Uterus (tissue), 4 donors: ENCODE results near the gene ZNF518B. TPM values are rescaled to one million over a fixed set of nuclear protein-coding genes. Genes with fewer than 3 reads are reported as not detected.

Experiments used
- DNase-seq, 2 donors: peaks; one replicate each; pipeline ENCODE4 v3.0.0-alpha.2; 2019 to 2020
- H3K27ac ChIP-seq, 2 donors: fragments of 200-600 bp; sonication (generic); 1 replicate in 1 of 2; 2 replicates in 1 of 2; pipeline ENCODE4 v1.5.1; 2016 to 2018
- H3K27me3 ChIP-seq, 2 donors: fragments of 200-600 bp; sonication (generic); one replicate each; pipeline ENCODE4 v1.5.1; 2018 to 2019; ENCODE audit warnings: control low read depth in 1 of 2
- H3K36me3 ChIP-seq, 2 donors: fragments of 200-600 bp; sonication (generic); one replicate each; pipeline ENCODE4 v1.5.1; 2019; ENCODE audit warnings: control low read depth in 1 of 2
- H3K4me1 ChIP-seq, 2 donors: fragments of 200-600 bp; sonication (generic); one replicate each; pipeline ENCODE4 v1.5.1; 2018 to 2019; ENCODE audit warnings: control low read depth in 1 of 2
- H3K4me3 ChIP-seq, 2 donors: fragments of 200-600 bp; sonication (generic); 1 replicate in 1 of 2; 2 replicates in 1 of 2; pipeline ENCODE4 v1.5.1; 2018 to 2019; ENCODE audit warnings: mild to moderate bottlenecking in 1 of 2
- H3K9me3 ChIP-seq, 2 donors: fragments of 200-600 bp; sonication (generic); one replicate each; pipeline ENCODE4 v1.5.1; 2019; ENCODE audit warnings: control low read depth in 1 of 2
- POLR2A ChIP-seq, 2 donors: fragments of 450-650 bp; IDR thresholded peaks; one replicate each; pipeline ENCODE4 v1.6.1; 2016; ENCODE audit warnings: antibody characterized with exemption in 2 of 2, mild to moderate bottlenecking in 1 of 2, moderate library complexity in 1 of 2
- intact Hi-C: fragments of 100-400 bp; cut with DNase I; formaldehyde crosslinking; loops from one replicate; pipeline ENCODE4 v1.15.1; 2023; ENCODE audit warnings: low total_unique reads
- total RNA-seq, 4 donors: library from RNA; depleted of rRNA in 3 of 4; stranded (reverse); fragments of >200 nt in 3 of 4; gene quantifications; one replicate each; pipeline versions ENCODE4 v1.1.0 to v1.2.4, GENCODE V29; 2014 to 2023
- TF ChIP-seq, protein P1 (sequence below), 4 experiments: fragments of 200-600 bp in 2 of 4; fragments of 450-650 bp in 2 of 4; sonication (generic) in 2 of 4; IDR thresholded peaks; one replicate each; pipeline ENCODE4 v1.5.1; 2016 to 2019; ENCODE audit warnings: antibody characterized with exemption in 4 of 4, mild to moderate bottlenecking in 2 of 4, moderate library complexity in 1 of 4
- donor health status: DM: yes; HTN: yes; CAD: no.

Gene ZNF518B, protein sequence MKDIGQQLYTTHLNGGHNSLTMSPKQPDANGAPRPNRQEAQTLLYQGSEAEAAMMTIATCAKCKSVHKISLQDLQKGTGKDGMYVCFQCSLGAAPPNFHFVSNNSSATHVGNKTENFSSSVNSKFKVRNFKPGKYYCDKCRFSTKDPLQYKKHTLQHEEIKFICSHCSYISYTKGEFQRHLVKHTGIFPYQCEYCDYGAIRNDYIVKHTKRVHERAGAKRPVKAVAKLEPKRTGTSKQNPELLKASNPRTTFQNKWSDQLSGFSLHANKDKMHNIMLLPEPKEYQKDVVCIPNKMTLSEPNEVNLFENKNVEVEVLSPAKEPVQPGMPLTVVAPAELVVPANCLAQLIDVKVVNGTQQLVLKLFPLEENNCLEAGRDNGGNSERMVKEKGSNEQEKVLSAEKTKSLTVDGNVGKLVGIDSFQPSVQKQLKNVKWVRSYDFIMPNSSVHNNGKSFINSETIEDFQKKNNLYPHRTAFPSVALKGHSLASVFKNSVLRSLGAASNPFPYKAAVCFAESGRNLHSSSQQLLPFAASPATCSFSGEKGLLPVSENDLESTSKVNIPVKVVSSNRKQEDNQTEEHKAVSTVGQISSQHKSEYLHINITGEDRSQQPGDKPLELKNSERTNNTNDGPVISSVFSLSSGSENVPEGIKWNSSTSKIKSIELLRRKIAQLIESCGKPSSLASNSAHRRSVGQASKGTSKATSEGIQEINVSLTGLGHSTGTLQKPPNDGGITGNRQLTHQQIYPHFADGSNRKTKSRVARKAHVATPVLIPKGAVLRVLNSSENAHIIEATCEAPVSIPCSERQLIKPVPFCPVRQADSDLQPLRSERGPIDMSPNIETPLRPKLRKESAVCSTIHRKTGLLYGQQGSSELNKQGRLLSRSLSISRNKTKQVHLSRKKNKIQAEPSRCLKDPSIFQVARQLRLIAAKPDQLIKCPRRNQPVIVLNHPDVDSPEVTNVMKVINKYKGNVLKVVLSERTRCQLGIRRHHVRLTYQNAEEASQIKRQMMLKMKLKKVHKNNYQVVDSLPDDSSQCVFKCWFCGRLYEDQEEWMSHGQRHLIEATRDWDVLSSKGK
- total RNA-seq: 100 to 1,000 TPM in 1 of 4 donors, 10 to 100 TPM in 3; 13.8 to 105 (median 46.4) TPM

DNA sequence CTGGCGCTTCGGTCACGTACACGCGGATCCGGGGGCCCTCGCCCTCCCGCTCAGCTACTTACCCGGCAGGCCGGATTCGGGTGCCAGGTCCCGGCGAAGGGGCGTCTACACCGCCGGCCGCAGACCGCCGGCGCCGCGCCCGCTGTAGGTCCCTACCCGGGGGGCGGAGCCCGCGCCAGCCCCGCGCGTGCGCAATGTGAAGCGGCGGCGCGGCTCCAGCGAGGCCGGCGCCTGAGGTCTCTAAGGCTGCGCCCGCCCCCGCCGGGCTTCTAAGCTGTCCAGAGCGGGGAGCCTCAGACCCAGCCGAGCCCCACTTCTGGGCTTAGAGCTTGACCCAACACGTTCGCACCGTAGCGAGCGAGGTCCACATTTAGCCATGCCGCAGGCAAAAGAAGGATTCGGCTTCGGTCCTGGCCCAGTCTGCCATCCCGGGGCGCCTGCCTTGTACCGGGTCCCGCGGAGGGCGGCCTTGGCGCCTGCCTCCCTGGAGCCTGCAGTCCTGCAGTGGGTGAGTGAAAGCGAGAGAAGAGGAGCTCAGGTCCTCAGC lies at the start of gene ZNF518B:
Gene ZNF518B, minus strand, starts transcription at position 172 of the 547 bp plus-strand sequence. CDS start 11,098 bp downstream, outside the sequence.
- Histone ChIP-seq H3K27me3 (peaks cover 0 to 16% of the 10 kb centered on the region in 2 donors), H3K9me3 (no peaks in the 10 kb centered on the region), H3K36me3 (no peaks in the 10 kb centered on the region), H3K4me1 (no peaks in the 10 kb centered on the region), H3K27ac (peak within 1 kb of the TSS; percentile 26 to 44), H3K4me3 (peak within 1 kb of the TSS; percentile 27 to 72)
- intact Hi-C loops: no loop called here
- DNase-seq: peak; percentile 30 to 56
- peak; percentile 13 to 48 for TF ChIP-seq POLR2A (IDR thresholded peaks at IDR 0.05)
- TF ChIP-seq, protein P1, sequence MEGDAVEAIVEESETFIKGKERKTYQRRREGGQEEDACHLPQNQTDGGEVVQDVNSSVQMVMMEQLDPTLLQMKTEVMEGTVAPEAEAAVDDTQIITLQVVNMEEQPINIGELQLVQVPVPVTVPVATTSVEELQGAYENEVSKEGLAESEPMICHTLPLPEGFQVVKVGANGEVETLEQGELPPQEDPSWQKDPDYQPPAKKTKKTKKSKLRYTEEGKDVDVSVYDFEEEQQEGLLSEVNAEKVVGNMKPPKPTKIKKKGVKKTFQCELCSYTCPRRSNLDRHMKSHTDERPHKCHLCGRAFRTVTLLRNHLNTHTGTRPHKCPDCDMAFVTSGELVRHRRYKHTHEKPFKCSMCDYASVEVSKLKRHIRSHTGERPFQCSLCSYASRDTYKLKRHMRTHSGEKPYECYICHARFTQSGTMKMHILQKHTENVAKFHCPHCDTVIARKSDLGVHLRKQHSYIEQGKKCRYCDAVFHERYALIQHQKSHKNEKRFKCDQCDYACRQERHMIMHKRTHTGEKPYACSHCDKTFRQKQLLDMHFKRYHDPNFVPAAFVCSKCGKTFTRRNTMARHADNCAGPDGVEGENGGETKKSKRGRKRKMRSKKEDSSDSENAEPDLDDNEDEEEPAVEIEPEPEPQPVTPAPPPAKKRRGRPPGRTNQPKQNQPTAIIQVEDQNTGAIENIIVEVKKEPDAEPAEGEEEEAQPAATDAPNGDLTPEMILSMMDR (IDR thresholded peaks at IDR 0.05): no peak

DNA sequence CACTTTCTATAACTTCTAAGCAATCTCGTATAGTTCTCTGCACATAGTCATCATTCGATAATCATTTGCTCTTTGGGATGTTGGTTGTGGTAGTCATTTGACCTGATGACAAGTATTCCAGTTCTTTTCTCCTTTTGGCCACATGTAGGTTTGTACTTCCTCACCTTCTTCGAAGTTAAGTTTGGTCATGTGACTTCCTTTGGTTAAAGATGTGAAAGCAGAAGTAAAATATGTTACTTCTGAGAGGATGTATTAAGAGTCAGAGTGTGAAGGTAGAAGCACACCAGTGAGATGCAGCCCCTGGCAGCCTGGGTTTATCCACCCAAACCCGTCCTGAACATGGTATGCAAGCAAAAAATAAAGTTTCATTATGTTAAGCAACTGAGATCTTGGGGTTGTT lies 48.9 kb upstream of the ZNF518B start:
- Histone ChIP-seq H3K4me3 (no peak overlapping the region), H3K27ac (no peak overlapping the region), H3K9me3 (no peaks in the 10 kb centered on the region), H3K27me3 (no peaks in the 10 kb centered on the region), H3K4me1 (no peaks in the 10 kb centered on the region), H3K36me3 (no peaks in the 10 kb centered on the region)
- intact Hi-C loops: no loop called here
- no peak for DNase-seq
- TF ChIP-seq, protein P1 (IDR thresholded peaks at IDR 0.05): no peak
- TF ChIP-seq POLR2A (IDR thresholded peaks at IDR 0.05): no peak

DNA sequence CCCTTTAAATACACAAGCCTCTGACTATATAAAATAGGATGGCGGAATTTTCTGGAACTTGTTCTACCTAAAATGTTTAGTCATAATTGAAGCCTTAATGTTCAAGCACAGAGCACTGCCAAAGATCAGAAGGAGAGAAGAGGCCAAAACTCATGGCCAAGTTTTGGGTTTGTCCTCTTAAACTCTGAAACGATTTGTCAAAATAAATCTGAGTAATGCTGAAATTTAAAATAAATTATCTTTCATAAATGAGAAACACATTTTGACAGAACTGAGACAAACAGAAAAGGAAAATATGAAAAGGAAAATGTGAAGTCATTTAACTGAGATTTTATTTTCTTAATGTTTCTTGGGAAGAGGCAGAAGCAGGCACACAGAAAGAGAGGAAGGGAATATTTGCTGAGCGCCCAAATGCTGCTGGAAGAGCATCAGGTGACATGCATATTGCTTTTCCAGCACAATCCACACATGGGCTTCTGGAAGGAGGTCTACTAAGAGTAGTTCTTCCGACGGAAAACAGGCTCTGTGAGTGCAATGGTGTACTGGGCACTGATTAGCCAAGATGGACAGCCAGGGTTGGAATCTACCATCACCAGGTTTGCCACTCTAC lies 47.4 kb upstream of the ZNF518B start:
- Histone ChIP-seq H3K27me3 (no peaks in the 10 kb centered on the region), H3K27ac (no peak overlapping the region), H3K36me3 (no peaks in the 10 kb centered on the region), H3K4me1 (no peaks in the 10 kb centered on the region), H3K4me3 (no peak overlapping the region), H3K9me3 (no peaks in the 10 kb centered on the region)
- DNase-seq: no peak
- no peak for TF ChIP-seq POLR2A (IDR thresholded peaks at IDR 0.05)
- TF ChIP-seq, protein P1 (IDR thresholded peaks at IDR 0.05): no peak
- intact Hi-C loops: no loop called here

DNA sequence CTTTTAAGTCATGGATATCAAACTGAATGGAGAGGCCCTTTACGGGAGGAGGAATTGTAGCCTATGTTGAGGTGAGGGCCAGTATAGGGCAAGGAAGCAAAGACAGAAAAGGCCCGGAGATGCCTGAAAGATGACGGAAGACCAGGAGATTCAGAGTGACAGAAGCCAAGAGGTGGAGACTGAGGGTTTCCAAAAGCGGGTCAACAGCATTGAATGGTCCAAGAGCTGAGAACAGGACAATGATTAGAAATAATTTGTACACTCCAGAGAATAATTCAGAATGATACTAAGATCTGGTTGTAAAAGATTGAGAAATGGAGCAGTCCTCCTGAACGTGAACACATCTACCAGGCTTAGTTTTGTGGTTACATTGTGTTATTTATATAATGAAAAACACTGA lies 45.5 kb upstream of the ZNF518B start:
- no peaks in the 10 kb centered on the region for H3K36me3 ChIP-seq
- no peak for DNase-seq
- no peaks in the 10 kb centered on the region for H3K9me3 ChIP-seq
- H3K27me3 ChIP-seq: no peaks in the 10 kb centered on the region
- no peaks in the 10 kb centered on the region for H3K4me1 ChIP-seq
- H3K27ac ChIP-seq: no peak overlapping the region
- intact Hi-C loops: no loop called here
- no peak overlapping the region for H3K4me3 ChIP-seq
- TF ChIP-seq, protein P1 (IDR thresholded peaks at IDR 0.05): no peak
- no peak for TF ChIP-seq POLR2A (IDR thresholded peaks at IDR 0.05)
